ENCODE measurements around the gene CRB1. TPM values are rescaled to one million over a fixed set of nuclear protein-coding genes. Genes with fewer than 3 reads are reported as not detected.

The CRB1 gene
- total RNA-seq, 1 experiment from 2014 or later = not detected

- TF ChIP-seq, protein P1, sequence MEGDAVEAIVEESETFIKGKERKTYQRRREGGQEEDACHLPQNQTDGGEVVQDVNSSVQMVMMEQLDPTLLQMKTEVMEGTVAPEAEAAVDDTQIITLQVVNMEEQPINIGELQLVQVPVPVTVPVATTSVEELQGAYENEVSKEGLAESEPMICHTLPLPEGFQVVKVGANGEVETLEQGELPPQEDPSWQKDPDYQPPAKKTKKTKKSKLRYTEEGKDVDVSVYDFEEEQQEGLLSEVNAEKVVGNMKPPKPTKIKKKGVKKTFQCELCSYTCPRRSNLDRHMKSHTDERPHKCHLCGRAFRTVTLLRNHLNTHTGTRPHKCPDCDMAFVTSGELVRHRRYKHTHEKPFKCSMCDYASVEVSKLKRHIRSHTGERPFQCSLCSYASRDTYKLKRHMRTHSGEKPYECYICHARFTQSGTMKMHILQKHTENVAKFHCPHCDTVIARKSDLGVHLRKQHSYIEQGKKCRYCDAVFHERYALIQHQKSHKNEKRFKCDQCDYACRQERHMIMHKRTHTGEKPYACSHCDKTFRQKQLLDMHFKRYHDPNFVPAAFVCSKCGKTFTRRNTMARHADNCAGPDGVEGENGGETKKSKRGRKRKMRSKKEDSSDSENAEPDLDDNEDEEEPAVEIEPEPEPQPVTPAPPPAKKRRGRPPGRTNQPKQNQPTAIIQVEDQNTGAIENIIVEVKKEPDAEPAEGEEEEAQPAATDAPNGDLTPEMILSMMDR (IDR thresholded peaks at IDR 0.05) = no peak
- no peak for TF ChIP-seq SIN3A (IDR thresholded peaks at IDR 0.05; ENCODE audit: borderline replicate concordance, insufficient read depth, low read depth, low read length)
- TF ChIP-seq TCF7L2 (IDR thresholded peaks at IDR 0.05; ENCODE audit: low read depth, low read length) = no peak
- TF ChIP-seq, protein P2, sequence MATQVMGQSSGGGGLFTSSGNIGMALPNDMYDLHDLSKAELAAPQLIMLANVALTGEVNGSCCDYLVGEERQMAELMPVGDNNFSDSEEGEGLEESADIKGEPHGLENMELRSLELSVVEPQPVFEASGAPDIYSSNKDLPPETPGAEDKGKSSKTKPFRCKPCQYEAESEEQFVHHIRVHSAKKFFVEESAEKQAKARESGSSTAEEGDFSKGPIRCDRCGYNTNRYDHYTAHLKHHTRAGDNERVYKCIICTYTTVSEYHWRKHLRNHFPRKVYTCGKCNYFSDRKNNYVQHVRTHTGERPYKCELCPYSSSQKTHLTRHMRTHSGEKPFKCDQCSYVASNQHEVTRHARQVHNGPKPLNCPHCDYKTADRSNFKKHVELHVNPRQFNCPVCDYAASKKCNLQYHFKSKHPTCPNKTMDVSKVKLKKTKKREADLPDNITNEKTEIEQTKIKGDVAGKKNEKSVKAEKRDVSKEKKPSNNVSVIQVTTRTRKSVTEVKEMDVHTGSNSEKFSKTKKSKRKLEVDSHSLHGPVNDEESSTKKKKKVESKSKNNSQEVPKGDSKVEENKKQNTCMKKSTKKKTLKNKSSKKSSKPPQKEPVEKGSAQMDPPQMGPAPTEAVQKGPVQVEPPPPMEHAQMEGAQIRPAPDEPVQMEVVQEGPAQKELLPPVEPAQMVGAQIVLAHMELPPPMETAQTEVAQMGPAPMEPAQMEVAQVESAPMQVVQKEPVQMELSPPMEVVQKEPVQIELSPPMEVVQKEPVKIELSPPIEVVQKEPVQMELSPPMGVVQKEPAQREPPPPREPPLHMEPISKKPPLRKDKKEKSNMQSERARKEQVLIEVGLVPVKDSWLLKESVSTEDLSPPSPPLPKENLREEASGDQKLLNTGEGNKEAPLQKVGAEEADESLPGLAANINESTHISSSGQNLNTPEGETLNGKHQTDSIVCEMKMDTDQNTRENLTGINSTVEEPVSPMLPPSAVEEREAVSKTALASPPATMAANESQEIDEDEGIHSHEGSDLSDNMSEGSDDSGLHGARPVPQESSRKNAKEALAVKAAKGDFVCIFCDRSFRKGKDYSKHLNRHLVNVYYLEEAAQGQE (IDR thresholded peaks at IDR 0.05; ENCODE audit: insufficient read depth in 1 of 2, low read depth in 2 of 2, low read length in 1 of 2) = no peak
- TF ChIP-seq POLR2AphosphoS5 (IDR thresholded peaks at IDR 0.05; ENCODE audit: low read depth, low read length) = no peak
- H3K27me3 ChIP-seq (ENCODE audit: control insufficient read depth, insufficient read depth, low read length) = no peaks in the 10 kb centered on the region
- H3K4me3 ChIP-seq (ENCODE audit: low read depth in 2 of 2, low read length in 2 of 2) = no peak overlapping the region
- POLR2A ChIA-PET = no interaction called here
- DNase-seq (ENCODE audit: low read depth, low spot score) (no peak), ATAC-seq (no peak)
- intact Hi-C loops (cut with micrococcal nuclease; ENCODE audit: unreplicated experiment) (no loop called here), in situ Hi-C loops (cut with HindIII; ENCODE audit: low pct_unique_long_range_greater_than_20kb, low sequenced_read_pairs) (no loop called here)
- no peaks in the 10 kb centered on the region for H3K4me1 ChIP-seq (ENCODE audit: control insufficient read depth, insufficient read depth, low read length)
- no peaks in the 10 kb centered on the region for H3K36me3 ChIP-seq (ENCODE audit: control insufficient read depth, insufficient read depth, low read length)
- no peaks in the 10 kb centered on the region for H3K9me3 ChIP-seq (ENCODE audit: control insufficient read depth, insufficient read depth, low read depth, low read length)
- BruUV-seq (replicated peaks) = no TSS peak
- CTCF ChIA-PET = no interaction called here
- H3K27ac ChIP-seq (ENCODE audit: low read length) = no peak overlapping the region
These were observed 195.1 kb downstream of the CRB1 start for GRCh38 chr1:197463142-197463541.

DNA sequence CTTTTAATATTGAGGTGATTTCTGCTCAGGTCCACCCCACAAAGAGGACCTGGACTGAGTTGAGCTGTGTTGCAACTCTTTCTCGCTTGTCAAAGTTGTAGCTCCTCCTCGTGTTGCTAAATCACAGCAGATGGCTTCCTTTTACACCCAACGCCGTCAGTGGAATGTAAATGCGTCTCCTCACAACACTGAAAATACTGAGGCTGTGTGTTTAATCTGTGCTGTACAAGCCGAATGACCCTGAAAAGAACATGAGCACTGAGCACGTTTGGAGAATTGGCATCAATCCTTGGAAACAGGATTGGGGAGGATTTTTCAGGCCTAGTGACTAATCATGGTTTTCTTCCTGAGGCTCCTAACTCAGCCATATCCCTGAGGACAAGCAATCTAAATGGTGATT lies 196.0 kb downstream of the CRB1 start:
- no peaks in the 10 kb centered on the region for H3K36me3 ChIP-seq (ENCODE audit: control insufficient read depth, insufficient read depth, low read length)
- no peaks in the 10 kb centered on the region for H3K4me1 ChIP-seq (ENCODE audit: control insufficient read depth, insufficient read depth, low read length)
- intact Hi-C loops (cut with micrococcal nuclease; ENCODE audit: unreplicated experiment) = no loop called here
- TF ChIP-seq SIN3A (IDR thresholded peaks at IDR 0.05; ENCODE audit: borderline replicate concordance, insufficient read depth, low read depth, low read length) (no peak), POLR2AphosphoS5 (IDR thresholded peaks at IDR 0.05; ENCODE audit: low read depth, low read length) (no peak), TCF7L2 (IDR thresholded peaks at IDR 0.05; ENCODE audit: low read depth, low read length) (no peak)
- TF ChIP-seq, protein P1 (IDR thresholded peaks at IDR 0.05) = no peak
- TF ChIP-seq, protein P2 (IDR thresholded peaks at IDR 0.05; ENCODE audit: insufficient read depth in 1 of 2, low read depth in 2 of 2, low read length in 1 of 2) = no peak
- in situ Hi-C loops (cut with HindIII; ENCODE audit: low pct_unique_long_range_greater_than_20kb, low sequenced_read_pairs) = no loop called here
- ChIA-PET CTCF (no interaction called here), POLR2A (no interaction called here)
- no peaks in the 10 kb centered on the region for H3K27me3 ChIP-seq (ENCODE audit: control insufficient read depth, insufficient read depth, low read length)
- ATAC-seq (no peak), DNase-seq (ENCODE audit: low read depth, low spot score) (no peak)
- H3K9me3 ChIP-seq (ENCODE audit: control insufficient read depth, insufficient read depth, low read depth, low read length) = no peaks in the 10 kb centered on the region
- H3K4me3 ChIP-seq (ENCODE audit: low read depth in 2 of 2, low read length in 2 of 2) = no peak overlapping the region
- no peak overlapping the region for H3K27ac ChIP-seq (ENCODE audit: low read length)
- BruUV-seq (replicated peaks) = no TSS peak

Measured in Panc1 (cell line).